ENCODE data around the gene TMEM11. TPM values are rescaled to one million over a fixed set of nuclear protein-coding genes. Genes with fewer than 3 reads are reported as not detected.

Gene TMEM11
- total and polyA plus RNA-seq, 2 of the 8 experiments (the other 6 are each of a cell fraction or from before 2014, with no cell fraction given): 33.3 to 90.4 TPM

GRCh38 chr17:21252796-21253645, 39.1 kb upstream of the TMEM11 start, which contains the start of gene NATD1 (continued):
- TF ChIP-seq ATF2 (IDR thresholded peaks at IDR 0.05; ENCODE audit: low read length) (no peak), RNF2 (IDR thresholded peaks at IDR 0.05; ENCODE audit: borderline replicate concordance, low read depth, low read length, missing control alignments, poor library complexity, severe bottlenecking) (no peak), BACH1 (IDR thresholded peaks at IDR 0.05; ENCODE audit: low read length) (no peak), ATF3 (IDR thresholded peaks at IDR 0.05; ENCODE audit: insufficient read depth, low read depth, low read length) (0 out of 2 replicates have a peak, but pooled peaks have one; percentile 74), ZNF274 (IDR thresholded peaks at IDR 0.05; ENCODE audit: borderline replicate concordance, extremely low read depth, low read length) (no peak), BCL11A (IDR thresholded peaks at IDR 0.05; ENCODE audit: low read depth in 2 of 2, low read length in 2 of 2) (no peak), HDAC2 (IDR thresholded peaks at IDR 0.05; ENCODE audit: borderline replicate concordance in 1 of 2, low read depth in 2 of 2, low read length in 2 of 2) (no peak), SAP30 (IDR thresholded peaks at IDR 0.05; ENCODE audit: insufficient read depth, insufficient replicate concordance, low read length) (no peak), YY1 (IDR thresholded peaks at IDR 0.05; ENCODE audit: low read depth, low read length) (no peak), TAF7 (optimal IDR thresholded peaks at IDR 0.05; ENCODE audit: borderline replicate concordance, low read depth, low read length) (no peak), TEAD4 (IDR thresholded peaks at IDR 0.05; ENCODE audit: low read depth, low read length) (peak; percentile 54; the same call in 1 of the 2 replicates), KDM5A (IDR thresholded peaks at IDR 0.05; ENCODE audit: low read length) (no peak), E2F6 (IDR thresholded peaks at IDR 0.05) (peak; percentile 49; the same call in 1 of the 2 replicates), SUZ12 (IDR thresholded peaks at IDR 0.05; ENCODE audit: low read length) (no peak), HDAC6 (IDR thresholded peaks at IDR 0.05; ENCODE audit: low read depth, low read length) (no peak), CTBP2 (IDR thresholded peaks at IDR 0.05; ENCODE audit: borderline replicate concordance, insufficient read depth, insufficient read length, low read length) (no peak), CBX5 (IDR thresholded peaks at IDR 0.05; ENCODE audit: low read depth, low read length) (no peak)

Measured in H1 (cell line).